CD4-positive, alpha-beta T cell treated with Interleukin-1 beta for 1 hour (primary cell): ENCODE data around the gene C2orf81.
"Not testable (repeated sequence)": the region's sequence is repeated elsewhere in the genome, so short reads cannot be mapped to it uniquely, and the experiment has no call there.

Source experiments
- DNase-seq, 2 donors: peaks; one replicate each; pipeline ENCODE4 v3.0.0-alpha.2; 2020 to 2022

The C2orf81 gene

DNA sequence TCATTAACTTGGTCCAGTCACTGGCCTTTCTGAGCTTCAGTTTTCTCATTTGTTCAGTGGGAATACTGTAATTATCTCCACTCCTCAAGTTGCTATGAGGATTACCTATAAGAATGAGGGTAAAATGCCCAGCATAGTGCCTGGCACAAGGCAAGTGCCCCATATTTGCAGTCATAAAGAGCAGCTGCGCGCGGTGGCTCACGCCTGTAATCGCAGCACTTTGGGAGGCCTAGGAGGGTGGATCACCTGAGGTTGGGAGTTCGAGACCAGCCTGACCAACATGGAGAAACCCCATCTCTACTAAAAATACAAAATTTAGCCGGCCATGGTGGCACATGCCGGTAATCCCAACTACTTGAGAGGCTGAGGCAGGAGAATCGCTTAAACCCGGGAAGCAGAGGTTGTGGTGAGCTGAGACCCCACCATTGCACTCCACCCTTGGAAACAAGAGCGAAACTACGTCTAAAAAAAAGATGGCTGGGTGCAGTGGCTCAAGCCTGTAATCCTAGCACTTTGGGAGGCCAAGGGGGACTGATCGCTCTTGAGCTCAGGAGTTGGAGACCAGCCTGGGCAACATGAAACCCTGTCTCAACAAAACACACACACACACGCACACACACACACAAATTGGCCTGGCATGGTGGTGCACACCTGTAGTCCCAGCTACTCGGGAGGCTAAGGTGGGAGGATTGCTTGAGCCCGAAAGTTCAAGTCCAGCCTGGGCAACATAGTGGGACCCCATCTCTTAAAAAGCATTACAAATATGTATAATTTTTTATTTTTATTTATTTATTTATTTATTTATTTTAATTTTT lies 21.3 kb upstream of the C2orf81 start:
- not testable (repeated sequence) for DNase-seq

GRCh38 chr2:74441690-74442482 lies 20.5 kb upstream of the C2orf81 start, which contains the start of gene RTKN:
Gene RTKN (minus strand): TSS chr2:74441937. CDS start chr2:74441816, 121 bp downstream.
- DNase-seq = peak; percentile 40 to 51

GRCh38 chr2:74441170-74441689 lies 19.8 kb upstream of the C2orf81 start:
- no peak for DNase-seq

- DNase-seq = peak; percentile 49 to 71
These were observed 19.2 kb upstream of the C2orf81 start for GRCh38 chr2:74440378-74441169.

GRCh38 chr2:74439803-74440377 lies 18.5 kb upstream of the C2orf81 start:
- DNase-seq = no peak

GRCh38 chr2:74439373-74439772 lies 18.0 kb upstream of the C2orf81 start:
- DNase-seq = no peak

- no peak for DNase-seq
These were observed 16.8 kb upstream of the C2orf81 start for GRCh38 chr2:74438248-74438647.

- DNase-seq = no peak
These were observed 15.7 kb upstream of the C2orf81 start for GRCh38 chr2:74436848-74437695.

DNA sequence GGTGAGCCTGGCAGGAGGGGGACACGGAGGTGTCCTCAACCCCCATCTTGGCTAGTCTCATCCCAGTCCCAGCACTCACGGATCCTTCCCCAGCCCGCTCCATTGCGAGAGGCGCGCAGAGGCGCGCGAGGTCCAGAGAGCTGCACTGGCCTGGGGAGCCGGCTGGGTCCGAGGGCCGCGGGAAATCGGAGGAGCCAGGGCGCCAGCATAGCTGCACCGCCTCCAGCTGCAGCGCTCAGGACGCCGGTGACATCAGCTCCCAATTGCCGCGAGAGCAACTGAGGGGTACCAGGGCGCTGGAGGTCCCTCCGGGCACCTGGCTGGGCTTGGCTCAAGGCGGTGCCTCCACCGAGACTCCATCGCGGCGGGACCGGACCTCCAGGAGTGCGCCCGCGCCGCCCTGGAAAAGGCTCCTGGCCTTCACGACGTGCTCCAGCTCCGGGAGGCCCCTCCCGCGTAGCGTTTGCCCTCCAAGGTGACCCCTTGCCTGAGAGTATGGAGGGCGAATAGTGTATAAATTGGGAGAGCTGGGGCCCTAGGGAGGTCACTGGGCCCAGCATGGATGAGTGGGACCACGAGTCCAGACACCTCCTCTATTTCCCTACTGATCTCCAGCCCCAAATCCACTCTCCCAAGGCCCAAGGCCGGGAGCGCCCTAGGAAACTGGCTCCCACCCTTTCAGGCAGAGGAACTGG lies 14.8 kb upstream of the C2orf81 start:
- no peak for DNase-seq

DNA sequence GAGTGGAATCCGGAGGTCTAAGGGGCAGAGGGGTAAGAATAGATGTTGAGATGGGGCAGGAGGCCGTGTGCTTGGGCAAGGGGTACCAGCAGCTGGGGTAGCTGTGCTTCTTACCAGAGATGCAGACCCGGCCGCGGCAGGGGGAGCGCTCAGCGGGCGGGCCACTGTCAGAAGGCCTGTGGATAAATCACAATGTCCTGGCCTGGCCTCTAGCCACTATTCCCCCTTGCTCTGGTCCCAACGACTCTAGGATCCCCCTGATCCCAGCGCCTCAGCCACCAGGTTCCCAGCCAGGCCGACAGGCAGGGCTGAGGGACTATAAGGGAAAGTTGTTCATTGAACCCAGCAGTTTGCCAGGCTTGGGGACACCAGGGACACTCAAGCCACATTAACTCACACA lies 9.1 kb upstream of the C2orf81 start:
- no peak for DNase-seq

DNA sequence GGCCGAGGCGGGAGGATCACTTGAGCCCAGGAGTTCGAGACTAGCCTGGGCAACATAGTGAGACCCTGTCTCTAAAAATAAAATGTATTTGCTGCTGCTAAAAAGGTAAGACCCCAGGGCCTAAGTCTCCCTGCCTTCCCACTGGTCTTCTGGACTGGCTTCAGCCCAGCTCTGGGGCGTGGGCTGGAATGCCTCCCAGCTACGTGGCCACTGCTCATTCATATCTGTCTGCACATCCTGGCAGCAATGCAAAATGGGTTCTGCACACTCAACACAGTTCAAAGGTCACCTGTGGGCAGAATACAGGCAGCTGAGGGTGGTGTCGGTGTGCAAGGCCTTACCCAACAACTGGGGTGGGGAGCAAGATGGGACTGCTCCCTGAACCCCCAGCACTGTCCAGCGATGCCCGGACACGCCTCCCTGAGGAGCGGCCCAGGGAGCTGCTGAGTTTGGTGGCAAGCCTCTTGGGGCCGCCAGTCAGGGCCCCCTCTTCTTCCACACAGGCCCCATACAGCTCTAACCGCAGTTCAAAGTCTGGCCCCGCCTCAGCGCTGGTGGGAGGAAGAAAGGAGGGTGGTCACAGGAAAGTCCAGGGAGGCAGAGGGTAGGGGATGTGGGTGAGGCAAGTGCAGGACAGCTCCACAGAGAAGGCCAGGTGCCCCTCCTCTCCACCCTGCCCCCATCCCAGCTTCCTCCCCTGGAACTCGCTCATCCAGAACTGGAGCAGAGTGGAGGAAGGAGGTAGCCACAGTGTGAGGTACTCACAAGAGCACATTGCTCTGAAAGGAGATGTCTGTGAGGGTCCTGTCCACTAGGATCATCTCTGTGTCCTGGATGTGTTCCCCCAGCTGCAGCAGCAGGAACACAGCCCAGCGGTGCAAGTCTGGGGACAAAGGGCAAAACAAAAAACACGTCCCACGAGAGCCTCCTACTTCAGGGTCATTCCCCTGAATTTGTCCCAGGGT lies 8.3 kb upstream of the C2orf81 start:
- DNase-seq = no peak

GRCh38 chr2:74428675-74429074 lies 7.3 kb upstream of the C2orf81 start:
- DNase-seq = no peak

- DNase-seq = no peak
These were observed 6.1 kb upstream of the C2orf81 start for GRCh38 chr2:74427551-74427950.

GRCh38 chr2:74426181-74426758 lies 4.9 kb upstream of the C2orf81 start:
- no peak for DNase-seq

DNA sequence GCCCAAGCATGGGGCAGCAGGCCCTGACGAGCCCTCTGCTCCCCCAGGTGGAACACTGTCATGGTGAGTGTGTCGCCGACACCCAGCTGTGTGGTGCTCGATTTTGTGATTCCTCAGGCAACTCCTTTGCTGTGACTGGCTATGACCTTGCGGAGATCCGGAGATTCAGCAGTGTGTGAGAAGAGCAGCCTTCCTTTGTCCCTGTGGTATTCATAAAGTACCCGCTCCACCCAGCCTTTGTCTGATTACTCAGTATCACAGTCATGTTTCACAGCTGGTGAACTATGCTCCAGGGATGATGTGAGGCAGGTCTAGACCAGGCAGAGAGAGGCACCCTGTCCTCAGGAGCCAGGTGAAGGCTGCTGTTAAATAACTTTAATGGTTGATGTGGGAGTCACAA lies 4.1 kb upstream of the C2orf81 start:
- no peak for DNase-seq

- no peak for DNase-seq
These were observed 3.6 kb upstream of the C2orf81 start for GRCh38 chr2:74424995-74425406.

DNA sequence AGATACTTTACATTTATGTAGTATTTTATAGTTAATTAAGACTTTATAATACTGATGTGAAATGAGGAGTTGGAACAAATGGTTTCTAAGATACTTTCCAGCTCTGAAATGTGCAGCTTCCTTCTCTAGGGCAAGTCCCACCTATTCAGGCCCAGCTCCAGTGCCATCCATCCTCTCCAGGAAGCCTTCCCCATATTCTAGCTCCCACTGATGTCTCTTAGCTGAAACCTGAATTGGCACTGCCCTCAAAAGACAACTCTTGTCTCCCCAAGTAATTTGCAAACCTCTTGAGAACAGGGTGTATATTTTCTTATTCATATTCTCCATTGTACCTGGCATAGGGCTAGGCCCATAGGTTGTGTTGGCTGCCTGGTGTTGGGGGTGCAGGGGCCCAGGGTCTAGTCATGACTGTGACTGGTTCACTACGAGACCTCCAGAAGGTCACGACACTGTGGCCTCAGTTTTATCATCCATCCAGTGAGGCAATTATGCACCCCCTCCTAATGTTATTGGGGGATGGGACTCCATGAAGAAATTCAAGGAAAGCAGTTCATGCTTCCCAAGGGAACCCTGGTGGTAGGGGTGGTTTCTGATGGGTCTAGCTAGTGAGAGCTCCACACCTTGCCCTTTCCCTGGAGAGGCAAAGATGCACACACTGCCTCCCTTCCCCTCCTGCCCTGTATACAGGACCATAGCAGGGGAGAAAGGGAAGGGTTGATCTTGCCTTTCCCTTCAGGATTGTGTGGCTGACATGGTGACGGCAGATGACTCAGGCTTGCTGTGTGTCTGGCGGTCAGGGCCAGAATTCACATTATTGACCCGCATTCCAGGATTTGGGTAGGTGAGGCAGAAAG lies 2.9 kb upstream of the C2orf81 start:
- DNase-seq = no peak
